Stimulated activated naive CD8-positive, alpha-beta T cell treated with anti-CD3 and anti-CD28 coated beads, Interleukin-15, Interleukin-2, amounts not matched to agents 100 ng/mL and 50 ng/mL, for 24 hours (primary cell): ENCODE data around the gene PHTF2.
"Not testable (repeated sequence)": the region's sequence is repeated elsewhere in the genome, so short reads cannot be mapped to it uniquely, and the experiment has no call there.

Source experiments
- H3K27ac Mint-ChIP-seq: one replicate; pipeline ENCODE4 v1.8.0; 2021; ENCODE audit warnings: mild to moderate bottlenecking, mixed read lengths
- H3K27me3 Mint-ChIP-seq: one replicate; pipeline ENCODE4 v1.8.0; 2021; ENCODE audit warnings: mixed read lengths
- H3K36me3 Mint-ChIP-seq: one replicate; pipeline ENCODE4 v1.8.0; 2021; ENCODE audit warnings: low read depth, mixed read lengths
- H3K4me1 Mint-ChIP-seq: one replicate; pipeline ENCODE4 v1.8.0; 2021; ENCODE audit warnings: low read depth, mixed read lengths
- H3K4me3 Mint-ChIP-seq: one replicate; pipeline ENCODE4 v1.8.0; 2021; ENCODE audit warnings: mild to moderate bottlenecking, mixed read lengths
- H3K9me3 Mint-ChIP-seq: one replicate; pipeline ENCODE4 v1.8.0; 2021; ENCODE audit warnings: mixed read lengths

PHTF2 gene

GRCh38 chr7:77831481-77831880 lies 32.9 kb downstream of the PHTF2 start:
- H3K27me3 Mint-ChIP-seq: no peaks in the 10 kb centered on the region
- H3K4me3 Mint-ChIP-seq: no peak overlapping the region
- H3K36me3 Mint-ChIP-seq: peaks cover 7% of the 10 kb centered on the region
- H3K9me3 Mint-ChIP-seq: no peaks in the 10 kb centered on the region
- H3K27ac Mint-ChIP-seq: no peak overlapping the region
- H3K4me1 Mint-ChIP-seq: peaks cover 64% of the 10 kb centered on the region

- H3K36me3 Mint-ChIP-seq: peaks cover 8% of the 10 kb centered on the region
- H3K4me1 Mint-ChIP-seq: peaks cover 61% of the 10 kb centered on the region
- H3K9me3 Mint-ChIP-seq: no peaks in the 10 kb centered on the region
- H3K27ac Mint-ChIP-seq: no peak overlapping the region
- H3K27me3 Mint-ChIP-seq: no peaks in the 10 kb centered on the region
- H3K4me3 Mint-ChIP-seq: no peak overlapping the region
Measured at GRCh38 chr7:77831953-77832352, 33.4 kb downstream of the PHTF2 start.

GRCh38 chr7:77833136-77833535 lies 34.6 kb downstream of the PHTF2 start:
- Mint-ChIP-seq H3K4me3 (no peak overlapping the region), H3K27ac (no peak overlapping the region), H3K27me3 (no peaks in the 10 kb centered on the region), H3K36me3 (peaks cover 8% of the 10 kb centered on the region), H3K9me3 (no peaks in the 10 kb centered on the region), H3K4me1 (peaks cover 61% of the 10 kb centered on the region)

GRCh38 chr7:77836425-77836824 lies 37.9 kb downstream of the PHTF2 start:
- Mint-ChIP-seq H3K4me1 (peaks cover 46% of the 10 kb centered on the region), H3K36me3 (peaks cover 11% of the 10 kb centered on the region)
- H3K27me3 Mint-ChIP-seq, H3K9me3 Mint-ChIP-seq, H3K4me3 Mint-ChIP-seq, H3K27ac Mint-ChIP-seq: not testable (repeated sequence)

- Mint-ChIP-seq H3K4me1 (peaks cover 38% of the 10 kb centered on the region), H3K36me3 (peaks cover 16% of the 10 kb centered on the region), H3K4me3 (no peak overlapping the region), H3K27ac (no peak overlapping the region), H3K9me3 (no peaks in the 10 kb centered on the region), H3K27me3 (no peaks in the 10 kb centered on the region)
Measured at GRCh38 chr7:77837275-77837674, 38.7 kb downstream of the PHTF2 start.

DNA sequence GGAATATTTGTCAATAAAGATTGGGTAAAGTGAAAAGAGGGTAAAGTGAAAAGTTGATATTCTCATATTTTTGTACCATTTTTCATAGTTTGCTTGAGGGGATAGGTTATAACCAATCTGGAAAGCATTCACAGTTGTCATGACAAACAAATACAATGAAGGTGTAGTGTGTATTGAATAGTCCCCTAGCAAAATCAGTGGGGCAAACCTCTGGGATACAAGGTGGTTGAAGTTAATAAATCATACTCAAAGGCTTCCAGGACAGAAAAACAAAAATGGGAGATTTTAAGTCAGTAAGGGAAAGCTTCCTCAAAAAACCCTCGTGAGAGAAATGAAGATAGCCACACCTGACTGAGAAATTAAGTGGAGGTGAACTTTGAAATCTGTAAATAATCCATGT lies 39.4 kb downstream of the PHTF2 start:
- H3K4me1 Mint-ChIP-seq: peaks cover 36% of the 10 kb centered on the region
- H3K27ac Mint-ChIP-seq: no peak overlapping the region
- H3K9me3 Mint-ChIP-seq: no peaks in the 10 kb centered on the region
- H3K36me3 Mint-ChIP-seq: peaks cover 16% of the 10 kb centered on the region
- no peaks in the 10 kb centered on the region for H3K27me3 Mint-ChIP-seq
- no peak overlapping the region for H3K4me3 Mint-ChIP-seq

- Mint-ChIP-seq H3K36me3 (peaks cover 16% of the 10 kb centered on the region), H3K4me1 (peaks cover 27% of the 10 kb centered on the region), H3K9me3 (no peaks in the 10 kb centered on the region), H3K27ac (no peak overlapping the region), H3K4me3 (no peak overlapping the region), H3K27me3 (no peaks in the 10 kb centered on the region)
Measured at GRCh38 chr7:77838929-77839491, 40.4 kb downstream of the PHTF2 start.

- peaks cover 18% of the 10 kb centered on the region for H3K4me1 Mint-ChIP-seq
Measured at GRCh38 chr7:77839919-77840318, 41.3 kb downstream of the PHTF2 start.

GRCh38 chr7:77843194-77843593 lies 44.6 kb downstream of the PHTF2 start:
- Mint-ChIP-seq H3K36me3 (peaks cover 18% of the 10 kb centered on the region), H3K9me3 (no peaks in the 10 kb centered on the region), H3K27me3 (no peaks in the 10 kb centered on the region), H3K4me1 (peaks cover 7% of the 10 kb centered on the region), H3K27ac (no peak overlapping the region), H3K4me3 (no peak overlapping the region)

More at GRCh38 chr7:77839919-77840318, 41.3 kb downstream of the PHTF2 start:
- Mint-ChIP-seq H3K4me3 (no peak overlapping the region), H3K27ac (no peak overlapping the region), H3K36me3 (peaks cover 16% of the 10 kb centered on the region), H3K27me3 (no peaks in the 10 kb centered on the region), H3K9me3 (no peaks in the 10 kb centered on the region)

DNA sequence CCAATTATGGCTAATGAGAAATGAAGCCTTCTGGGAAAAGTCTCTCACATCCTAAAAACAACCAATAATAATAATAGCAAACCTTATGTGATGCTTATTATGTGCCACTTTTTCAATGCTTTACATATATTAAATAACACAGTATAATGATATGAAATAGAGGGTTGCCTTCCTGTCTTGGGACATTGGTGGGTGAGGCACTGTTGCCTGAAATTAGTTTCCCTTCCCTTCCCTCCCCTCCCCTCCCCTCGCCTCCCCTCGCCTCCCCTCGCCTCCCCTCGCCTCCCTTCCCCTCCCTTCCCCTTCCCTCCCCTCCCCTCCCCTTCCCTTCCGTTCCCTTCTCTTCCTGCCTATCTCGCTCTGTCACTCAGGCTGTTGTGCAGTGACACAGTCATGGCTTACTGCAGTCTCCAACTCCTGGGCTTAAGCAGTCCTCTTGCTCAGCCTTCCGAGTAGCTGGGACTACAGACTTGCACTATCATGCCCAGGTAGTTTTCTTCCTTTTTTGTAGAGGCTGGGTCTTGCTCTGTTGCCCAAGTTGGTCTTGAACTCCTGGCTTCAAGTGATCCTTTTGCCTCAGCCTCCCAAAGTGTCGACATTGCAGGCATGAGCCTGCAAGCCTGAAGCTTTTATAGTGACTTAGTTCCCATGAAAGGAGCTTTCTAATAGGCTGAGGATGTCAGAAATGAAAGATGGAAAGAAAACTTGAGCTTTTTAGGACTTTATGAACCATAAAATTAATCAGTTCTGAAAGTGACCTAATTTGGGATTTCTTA lies 47.9 kb downstream of the PHTF2 start:
- Mint-ChIP-seq H3K27ac (no peak overlapping the region), H3K36me3 (peaks cover 36% of the 10 kb centered on the region), H3K27me3 (no peaks in the 10 kb centered on the region), H3K9me3 (no peaks in the 10 kb centered on the region), H3K4me1 (peaks cover 13% of the 10 kb centered on the region), H3K4me3 (no peak overlapping the region)

GRCh38 chr7:77855371-77856083 lies 57.0 kb downstream of the PHTF2 start:
- Mint-ChIP-seq H3K4me3 (no peak overlapping the region), H3K27ac (no peak overlapping the region), H3K27me3 (no peaks in the 10 kb centered on the region)

DNA sequence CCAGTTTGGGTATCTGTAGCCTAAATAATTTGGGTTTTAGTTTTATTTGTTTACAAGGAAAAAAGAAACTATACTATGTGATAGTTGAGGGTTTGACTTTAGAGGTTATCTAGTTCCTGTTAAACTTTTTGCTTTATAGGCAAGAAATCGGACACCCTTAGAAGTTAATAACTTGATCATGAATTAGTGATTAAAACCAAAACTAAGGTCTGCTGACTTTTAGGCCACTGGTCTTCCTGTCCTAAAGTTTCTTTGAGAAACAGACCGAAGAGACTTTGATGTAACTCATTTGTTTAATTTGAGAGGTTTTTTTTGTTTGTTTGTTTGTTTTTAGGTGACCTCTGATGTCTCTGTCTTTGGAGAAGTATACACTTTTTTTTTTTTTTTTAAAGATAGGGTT lies 59.7 kb downstream of the PHTF2 start:
- Mint-ChIP-seq H3K36me3 (peaks cover 14% of the 10 kb centered on the region), H3K27ac (no peak overlapping the region), H3K4me3 (no peak overlapping the region), H3K9me3 (no peaks in the 10 kb centered on the region), H3K4me1 (peaks cover 21% of the 10 kb centered on the region), H3K27me3 (no peaks in the 10 kb centered on the region)

More at GRCh38 chr7:77855371-77856083, 57.0 kb downstream of the PHTF2 start:
- Mint-ChIP-seq H3K4me1 (peaks cover 35% of the 10 kb centered on the region), H3K9me3 (no peaks in the 10 kb centered on the region), H3K36me3 (peaks cover 17% of the 10 kb centered on the region)

DNA sequence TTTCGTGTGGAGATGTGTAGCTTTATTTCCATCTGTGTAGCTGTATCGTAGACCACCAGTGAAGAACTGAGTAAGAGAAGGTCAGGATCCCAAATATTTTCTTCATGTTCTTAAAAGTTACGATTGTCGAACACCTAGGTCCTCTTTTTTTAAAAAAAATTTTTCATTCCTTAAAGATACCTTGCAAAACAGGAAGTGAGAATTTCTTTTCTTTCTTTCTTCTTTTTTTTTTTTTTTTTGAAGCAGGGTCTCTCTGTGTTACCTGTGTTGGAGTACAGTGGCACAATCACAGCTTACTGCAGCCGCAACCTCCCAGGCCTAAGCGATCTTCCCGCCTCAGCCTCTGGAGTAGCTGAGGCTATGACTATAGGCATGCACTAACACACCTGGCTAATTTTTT lies 60.8 kb downstream of the PHTF2 start:
- Mint-ChIP-seq H3K36me3 (peaks cover 13% of the 10 kb centered on the region), H3K27ac (no peak overlapping the region), H3K4me1 (peaks cover 21% of the 10 kb centered on the region), H3K27me3 (no peaks in the 10 kb centered on the region), H3K9me3 (no peaks in the 10 kb centered on the region), H3K4me3 (no peak overlapping the region)

GRCh38 chr7:77862691-77863090 lies 64.1 kb downstream of the PHTF2 start:
- H3K27ac Mint-ChIP-seq: no peak overlapping the region
- no peaks in the 10 kb centered on the region for H3K9me3 Mint-ChIP-seq
- H3K27me3 Mint-ChIP-seq: no peaks in the 10 kb centered on the region
- H3K4me3 Mint-ChIP-seq: no peak overlapping the region
- H3K36me3 Mint-ChIP-seq: peaks cover 4% of the 10 kb centered on the region
- H3K4me1 Mint-ChIP-seq: peaks cover 28% of the 10 kb centered on the region

DNA sequence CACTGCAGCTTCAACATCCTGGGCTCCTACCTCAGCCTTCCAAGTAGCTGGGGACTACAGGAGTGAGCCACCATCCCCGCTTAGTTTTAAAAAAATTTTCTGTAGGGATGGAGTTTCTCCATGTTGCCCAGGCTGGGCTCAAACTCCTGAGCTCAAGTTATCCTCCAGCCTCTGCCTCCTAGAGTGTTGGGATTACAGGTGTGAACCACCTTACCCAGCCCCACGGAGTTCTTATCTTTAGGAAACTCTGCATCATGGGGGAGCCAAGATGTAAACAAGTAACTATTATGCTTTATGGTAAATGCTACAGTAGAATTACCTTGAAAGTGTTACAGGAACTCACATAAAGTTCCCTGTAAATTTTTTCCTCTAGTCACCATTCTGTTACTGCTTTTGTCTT lies 65.3 kb downstream of the PHTF2 start:
- H3K27ac Mint-ChIP-seq: no peak overlapping the region
- H3K9me3 Mint-ChIP-seq: no peaks in the 10 kb centered on the region
- H3K36me3 Mint-ChIP-seq: peaks cover 4% of the 10 kb centered on the region
- no peaks in the 10 kb centered on the region for H3K27me3 Mint-ChIP-seq
- H3K4me1 Mint-ChIP-seq: peaks cover 21% of the 10 kb centered on the region
- no peak overlapping the region for H3K4me3 Mint-ChIP-seq
